Measurements from ENCODE around the gene OCEL1. TPM values are rescaled to one million over a fixed set of nuclear protein-coding genes. Genes with fewer than 3 reads are reported as not detected.

OCEL1 gene
- total and polyA plus RNA-seq, 2 of the 13 experiments (the other 11 are each of a cell fraction or from before 2014, with no cell fraction given): 10.6 to 17.2 TPM

- TF ChIP-seq, protein P1, sequence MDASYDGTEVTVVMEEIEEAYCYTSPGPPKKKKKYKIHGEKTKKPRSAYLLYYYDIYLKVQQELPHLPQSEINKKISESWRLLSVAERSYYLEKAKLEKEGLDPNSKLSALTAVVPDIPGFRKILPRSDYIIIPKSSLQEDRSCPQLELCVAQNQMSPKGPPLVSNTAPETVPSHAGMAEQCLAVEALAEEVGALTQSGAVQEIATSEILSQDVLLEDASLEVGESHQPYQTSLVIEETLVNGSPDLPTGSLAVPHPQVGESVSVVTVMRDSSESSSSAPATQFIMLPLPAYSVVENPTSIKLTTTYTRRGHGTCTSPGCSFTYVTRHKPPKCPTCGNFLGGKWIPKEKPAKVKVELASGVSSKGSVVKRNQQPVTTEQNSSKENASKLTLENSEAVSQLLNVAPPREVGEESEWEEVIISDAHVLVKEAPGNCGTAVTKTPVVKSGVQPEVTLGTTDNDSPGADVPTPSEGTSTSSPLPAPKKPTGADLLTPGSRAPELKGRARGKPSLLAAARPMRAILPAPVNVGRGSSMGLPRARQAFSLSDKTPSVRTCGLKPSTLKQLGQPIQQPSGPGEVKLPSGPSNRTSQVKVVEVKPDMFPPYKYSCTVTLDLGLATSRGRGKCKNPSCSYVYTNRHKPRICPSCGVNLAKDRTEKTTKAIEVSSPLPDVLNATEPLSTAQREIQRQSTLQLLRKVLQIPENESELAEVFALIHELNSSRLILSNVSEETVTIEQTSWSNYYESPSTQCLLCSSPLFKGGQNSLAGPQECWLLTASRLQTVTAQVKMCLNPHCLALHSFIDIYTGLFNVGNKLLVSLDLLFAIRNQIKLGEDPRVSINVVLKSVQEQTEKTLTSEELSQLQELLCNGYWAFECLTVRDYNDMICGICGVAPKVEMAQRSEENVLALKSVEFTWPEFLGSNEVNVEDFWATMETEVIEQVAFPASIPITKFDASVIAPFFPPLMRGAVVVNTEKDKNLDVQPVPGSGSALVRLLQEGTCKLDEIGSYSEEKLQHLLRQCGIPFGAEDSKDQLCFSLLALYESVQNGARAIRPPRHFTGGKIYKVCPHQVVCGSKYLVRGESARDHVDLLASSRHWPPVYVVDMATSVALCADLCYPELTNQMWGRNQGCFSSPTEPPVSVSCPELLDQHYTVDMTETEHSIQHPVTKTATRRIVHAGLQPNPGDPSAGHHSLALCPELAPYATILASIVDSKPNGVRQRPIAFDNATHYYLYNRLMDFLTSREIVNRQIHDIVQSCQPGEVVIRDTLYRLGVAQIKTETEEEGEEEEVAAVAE (CRISPR knock-in tag; IDR thresholded peaks at IDR 0.05; ENCODE audit: borderline replicate concordance): peak; percentile 99
- TF ChIP-seq ZNF569 (CRISPR knock-in tag; IDR thresholded peaks at IDR 0.05; ENCODE audit: borderline replicate concordance): no peak
- no peak for TF ChIP-seq ARID5B (CRISPR knock-in tag; IDR thresholded peaks at IDR 0.05)
- no peak for TF ChIP-seq ZNF580 (CRISPR knock-in tag; IDR thresholded peaks at IDR 0.05; ENCODE audit: borderline replicate concordance, low read depth)
- 0 out of 2 replicates have a peak, but pooled peaks have one; percentile 33 for TF ChIP-seq ZNF430 (CRISPR knock-in tag; IDR thresholded peaks at IDR 0.05)
- TF ChIP-seq AKAP8 (CRISPR knock-in tag; IDR thresholded peaks at IDR 0.05): no peak
- no peak for TF ChIP-seq ZNF329 (CRISPR knock-in tag; IDR thresholded peaks at IDR 0.05; ENCODE audit: low read depth)
- no peak for TF ChIP-seq CHCHD3 (CRISPR knock-in tag; IDR thresholded peaks at IDR 0.05)
- no peak for TF ChIP-seq ZNF644 (CRISPR knock-in tag; IDR thresholded peaks at IDR 0.05; ENCODE audit: low read depth)
- TF ChIP-seq YY1 (IDR thresholded peaks at IDR 0.05; ENCODE audit: insufficient read depth, insufficient replicate concordance, low read depth, low read length): peak; percentile 98
- TF ChIP-seq REPIN1 (CRISPR knock-in tag; IDR thresholded peaks at IDR 0.05; ENCODE audit: borderline replicate concordance, low read depth): no peak
- peak; percentile 51; the same call in 1 of the 2 replicates for TF ChIP-seq NCOA2 (CRISPR knock-in tag; IDR thresholded peaks at IDR 0.05)
- no peak for TF ChIP-seq FIP1L1 (IDR thresholded peaks at IDR 0.05; ENCODE audit: borderline replicate concordance, insufficient read depth, low read depth, low read length)
- TF ChIP-seq, protein P2, sequence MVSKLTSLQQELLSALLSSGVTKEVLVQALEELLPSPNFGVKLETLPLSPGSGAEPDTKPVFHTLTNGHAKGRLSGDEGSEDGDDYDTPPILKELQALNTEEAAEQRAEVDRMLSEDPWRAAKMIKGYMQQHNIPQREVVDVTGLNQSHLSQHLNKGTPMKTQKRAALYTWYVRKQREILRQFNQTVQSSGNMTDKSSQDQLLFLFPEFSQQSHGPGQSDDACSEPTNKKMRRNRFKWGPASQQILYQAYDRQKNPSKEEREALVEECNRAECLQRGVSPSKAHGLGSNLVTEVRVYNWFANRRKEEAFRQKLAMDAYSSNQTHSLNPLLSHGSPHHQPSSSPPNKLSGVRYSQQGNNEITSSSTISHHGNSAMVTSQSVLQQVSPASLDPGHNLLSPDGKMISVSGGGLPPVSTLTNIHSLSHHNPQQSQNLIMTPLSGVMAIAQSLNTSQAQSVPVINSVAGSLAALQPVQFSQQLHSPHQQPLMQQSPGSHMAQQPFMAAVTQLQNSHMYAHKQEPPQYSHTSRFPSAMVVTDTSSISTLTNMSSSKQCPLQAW (CRISPR knock-in tag; IDR thresholded peaks at IDR 0.05): peak; percentile 37; the same call in 1 of the 2 replicates
- no peak for TF ChIP-seq ZNF777 (CRISPR knock-in tag; IDR thresholded peaks at IDR 0.05)
- TF ChIP-seq NFIC (IDR thresholded peaks at IDR 0.05; ENCODE audit: low read length): peak; percentile 32; the same call in 1 of the 2 replicates
- TF ChIP-seq MATR3 (CRISPR knock-in tag; IDR thresholded peaks at IDR 0.05): no peak
- peak; percentile 56; the same call in 1 of the 2 replicates for TF ChIP-seq KMT2A (CRISPR knock-in tag; IDR thresholded peaks at IDR 0.05)
- no peak for TF ChIP-seq ZNF619 (CRISPR knock-in tag; IDR thresholded peaks at IDR 0.05)
Observed at GRCh38 chr19:17266975-17267788, 41.2 kb downstream of the OCEL1 start, which contains the start of gene BABAM1 (continued).

Measured in HepG2 (cell line).